Activated CD8-positive, alpha-beta memory T cell treated with anti-CD3 and anti-CD28 coated beads for 4 hours (primary cell): ENCODE results near the gene SLC47A2.
A peak's percentile ranks its signal among the peaks of the same experiment; 100 is the strongest.

Experiments
- DNase-seq, 2 donors: peaks; one replicate each; pipeline ENCODE4 v3.0.0-alpha.2; 2020; ENCODE audit warnings: low read depth in 2 of 2

SLC47A2 gene

DNA sequence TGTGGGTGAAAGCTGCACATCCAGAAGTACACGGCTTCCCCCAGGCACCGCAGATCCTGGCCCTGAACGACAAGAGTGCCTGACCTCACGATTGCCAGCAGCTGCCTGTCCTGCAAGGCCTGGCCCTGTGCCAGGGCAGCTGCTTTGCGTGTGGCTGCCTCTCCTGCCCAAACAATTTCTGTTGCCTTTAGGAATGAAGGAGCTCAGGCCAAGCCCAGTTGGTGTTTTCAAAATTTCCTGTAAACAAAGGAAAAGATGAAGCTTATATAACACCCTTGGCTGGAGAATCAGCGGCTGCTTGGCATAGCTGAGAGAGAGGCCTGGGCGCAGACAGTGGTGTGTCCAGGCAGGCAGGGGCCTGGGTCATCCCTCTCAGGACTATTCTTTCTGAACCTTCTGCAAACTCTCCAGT lies 11.7 kb upstream of the SLC47A2 start:
- DNase-seq: no peak

DNA sequence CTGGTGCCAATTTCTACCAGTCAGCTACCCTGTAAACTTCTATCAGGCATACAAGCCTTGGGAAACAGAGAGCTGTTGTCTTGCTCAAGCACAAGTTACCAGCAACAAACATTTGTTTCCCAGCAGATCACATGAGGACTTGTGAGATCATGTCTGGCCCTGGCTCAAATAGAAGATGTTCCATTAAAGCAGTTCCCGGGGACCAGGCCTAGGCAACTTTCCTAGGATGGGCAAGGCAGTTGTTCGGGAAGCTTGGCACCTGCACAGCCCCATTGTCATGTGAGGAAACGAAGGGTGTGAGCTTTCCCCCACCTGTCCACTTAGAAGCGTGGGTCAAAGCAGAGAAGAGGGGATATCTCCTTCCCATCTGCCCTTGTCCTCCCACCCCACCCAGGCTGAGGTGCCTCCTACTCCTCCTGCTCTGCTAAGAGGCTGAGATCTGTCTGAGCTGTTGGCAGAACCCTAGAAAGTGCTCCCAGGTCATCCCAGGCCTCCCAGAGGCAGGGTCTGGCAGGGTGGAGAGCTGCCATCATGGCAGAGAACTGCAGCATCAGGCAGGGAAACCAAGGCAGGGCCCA lies 11.2 kb upstream of the SLC47A2 start:
- DNase-seq: no peak

DNA sequence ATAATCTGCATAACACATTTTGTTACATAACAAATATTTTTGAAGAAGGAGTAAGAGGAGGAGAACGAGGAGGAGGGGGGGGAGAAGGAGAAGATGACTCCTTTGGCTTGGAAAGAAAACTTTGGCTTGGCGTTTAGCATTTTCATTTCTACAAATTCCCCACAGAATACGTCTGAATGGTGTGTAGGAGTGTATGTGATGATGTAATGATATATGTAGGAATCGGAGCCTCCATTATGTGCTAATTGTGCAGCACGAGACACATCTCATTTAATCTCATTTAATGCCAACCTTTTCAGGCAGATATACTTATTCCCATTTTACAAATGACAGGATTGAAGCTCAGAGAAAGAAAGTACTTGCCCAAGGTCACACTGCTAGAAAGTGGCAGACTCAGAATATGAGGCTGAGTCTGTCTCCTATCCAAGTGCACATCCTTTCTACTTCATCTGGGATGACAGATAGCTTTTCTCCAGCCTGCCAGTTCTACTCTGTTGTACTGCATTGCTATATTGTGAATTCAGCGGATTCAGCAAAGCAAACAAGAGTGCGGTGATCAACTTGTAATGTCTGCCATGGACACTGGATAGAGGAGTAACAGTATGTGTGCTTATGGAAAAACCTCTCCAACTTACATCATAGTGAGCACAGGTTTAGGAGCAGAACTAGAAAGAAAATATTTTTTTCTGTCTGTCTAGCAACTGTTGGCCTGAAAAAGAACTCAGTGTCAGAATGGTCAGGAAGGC lies 10.4 kb upstream of the SLC47A2 start:
- DNase-seq: no peak

DNA sequence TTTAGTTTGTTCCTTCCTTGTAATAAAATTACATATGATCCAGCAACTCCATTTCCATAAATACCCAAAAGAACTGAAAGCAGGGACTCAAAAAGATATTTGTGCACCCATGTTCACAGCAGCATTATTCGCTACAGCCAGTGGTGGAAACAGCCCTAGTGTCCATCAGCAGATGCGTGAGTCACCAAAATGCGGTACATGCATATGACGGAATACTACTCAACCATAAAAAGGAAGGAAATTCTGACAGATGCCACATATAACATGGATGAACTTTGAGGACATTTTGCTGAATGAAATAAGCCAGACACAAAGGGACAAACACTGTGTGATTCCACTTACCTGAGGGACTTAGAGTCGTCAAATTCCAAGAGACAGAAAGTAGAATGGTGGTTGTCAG lies 9.1 kb upstream of the SLC47A2 start:
- no peak for DNase-seq

DNA sequence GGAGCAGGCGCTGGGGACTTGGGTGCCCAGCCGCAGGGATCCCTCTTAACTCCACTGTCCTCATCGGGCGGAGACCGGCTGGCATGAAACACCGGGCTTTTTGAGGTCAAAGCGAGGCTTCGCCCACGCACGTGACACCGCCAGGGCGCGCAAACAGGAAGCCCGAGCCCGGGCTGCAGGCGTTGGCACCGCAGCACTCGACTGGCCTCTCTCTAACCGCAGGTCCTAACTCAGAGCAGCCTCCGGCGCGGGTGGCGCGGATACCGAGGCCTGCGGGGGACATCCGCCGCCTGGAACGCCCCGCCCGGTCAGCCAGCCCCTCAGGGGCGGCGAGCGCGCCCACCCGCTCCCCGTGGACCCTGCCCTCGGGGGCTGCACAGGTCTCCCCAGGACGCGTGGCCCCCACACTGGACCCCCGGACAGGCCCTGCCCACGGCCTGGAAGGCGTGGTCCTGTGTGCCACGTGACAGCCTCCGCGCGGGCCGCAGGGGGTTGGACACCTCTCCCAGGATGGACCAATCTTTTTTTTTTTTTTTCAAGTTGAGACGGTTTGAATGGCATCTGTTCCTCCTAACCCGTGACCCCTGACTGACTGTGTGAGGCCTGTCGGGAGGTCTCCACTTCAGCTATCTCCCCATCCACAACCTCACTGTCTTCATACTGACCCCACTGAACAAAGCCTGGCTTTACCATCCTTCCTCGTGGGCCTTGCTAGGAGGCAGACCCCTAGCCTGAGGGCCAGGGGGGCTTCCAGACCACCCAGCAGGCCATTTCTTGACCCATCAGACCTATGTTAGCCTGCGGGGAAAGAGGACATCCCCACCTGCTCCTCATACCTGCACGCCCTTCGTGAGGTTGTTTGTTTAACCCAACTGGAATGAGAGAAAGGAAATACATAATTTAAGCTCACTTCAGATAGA lies 8.4 kb upstream of the SLC47A2 start:
- DNase-seq: peak; percentile 12 to 18

DNA sequence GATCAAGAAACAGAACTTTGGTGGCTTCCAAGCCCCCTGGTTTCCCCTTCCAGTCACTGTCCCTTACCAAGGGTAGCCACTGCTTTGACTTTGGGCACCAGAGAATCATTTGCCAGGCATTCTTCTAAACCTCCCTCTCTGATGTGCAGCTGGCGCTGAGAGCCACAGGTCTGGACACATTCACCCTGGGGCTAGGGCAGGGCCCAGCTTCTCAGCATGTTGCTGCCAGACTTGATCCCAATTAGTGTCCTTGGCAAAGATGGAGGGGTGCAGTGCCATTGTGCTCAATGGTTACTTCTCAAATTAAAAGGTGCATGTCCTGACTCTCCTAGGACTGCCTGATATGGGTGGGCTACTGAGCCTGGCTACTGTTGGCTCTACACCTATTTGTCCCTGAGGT lies 7.6 kb upstream of the SLC47A2 start:
- no peak for DNase-seq

DNA sequence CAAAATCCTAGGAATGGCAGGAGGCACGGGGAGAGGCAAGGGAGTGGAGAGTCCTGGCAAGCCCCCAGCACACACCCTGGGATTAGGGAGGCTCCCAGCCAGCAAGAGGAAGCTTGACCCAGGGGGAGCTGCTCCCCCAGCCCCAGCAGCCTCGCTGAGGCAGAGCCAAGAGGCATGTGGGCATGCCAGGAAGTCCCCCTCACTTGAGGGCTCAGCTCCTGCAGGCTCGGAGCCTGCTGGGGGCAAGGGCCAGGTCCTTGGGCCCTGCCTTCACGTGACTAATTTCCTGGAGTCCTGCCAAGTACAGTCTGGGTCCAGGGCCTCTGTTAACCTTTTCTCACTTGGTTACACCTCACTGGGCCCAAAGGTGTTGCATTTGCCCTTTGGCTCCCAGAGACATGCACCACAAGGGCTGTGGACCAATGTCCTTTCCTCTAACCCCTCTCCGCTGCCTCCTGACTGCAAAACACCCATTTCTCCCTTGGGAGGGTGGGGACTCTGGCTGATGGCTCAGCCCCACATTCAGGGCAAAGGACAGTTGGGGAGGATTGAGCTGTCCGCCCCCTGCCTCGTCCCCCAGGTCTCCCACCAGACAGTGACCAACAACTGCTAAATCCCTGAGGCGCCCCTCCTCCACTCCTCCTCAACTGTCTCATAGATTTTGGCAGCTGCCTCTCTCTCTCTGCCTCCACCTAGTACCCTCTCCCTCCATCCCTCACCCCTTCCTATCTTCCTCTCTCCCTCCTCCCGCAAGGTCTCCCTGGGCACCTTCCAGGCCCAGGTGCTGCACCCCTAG lies 4.4 kb upstream of the SLC47A2 start:
- no peak for DNase-seq

DNA sequence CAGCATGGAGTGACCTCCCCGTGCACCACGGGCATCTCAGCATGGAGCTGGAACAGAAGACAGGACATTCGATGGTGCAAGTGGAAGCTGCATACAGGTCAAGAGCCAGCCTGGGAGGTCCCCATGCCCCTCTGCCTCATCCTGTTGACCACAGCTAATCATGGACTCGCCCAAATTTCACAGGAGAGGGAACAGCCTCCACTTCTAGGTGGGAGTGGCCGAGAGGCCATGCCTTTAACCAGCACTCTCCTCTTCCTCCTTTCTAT lies 3.8 kb upstream of the SLC47A2 start:
- DNase-seq: no peak

DNA sequence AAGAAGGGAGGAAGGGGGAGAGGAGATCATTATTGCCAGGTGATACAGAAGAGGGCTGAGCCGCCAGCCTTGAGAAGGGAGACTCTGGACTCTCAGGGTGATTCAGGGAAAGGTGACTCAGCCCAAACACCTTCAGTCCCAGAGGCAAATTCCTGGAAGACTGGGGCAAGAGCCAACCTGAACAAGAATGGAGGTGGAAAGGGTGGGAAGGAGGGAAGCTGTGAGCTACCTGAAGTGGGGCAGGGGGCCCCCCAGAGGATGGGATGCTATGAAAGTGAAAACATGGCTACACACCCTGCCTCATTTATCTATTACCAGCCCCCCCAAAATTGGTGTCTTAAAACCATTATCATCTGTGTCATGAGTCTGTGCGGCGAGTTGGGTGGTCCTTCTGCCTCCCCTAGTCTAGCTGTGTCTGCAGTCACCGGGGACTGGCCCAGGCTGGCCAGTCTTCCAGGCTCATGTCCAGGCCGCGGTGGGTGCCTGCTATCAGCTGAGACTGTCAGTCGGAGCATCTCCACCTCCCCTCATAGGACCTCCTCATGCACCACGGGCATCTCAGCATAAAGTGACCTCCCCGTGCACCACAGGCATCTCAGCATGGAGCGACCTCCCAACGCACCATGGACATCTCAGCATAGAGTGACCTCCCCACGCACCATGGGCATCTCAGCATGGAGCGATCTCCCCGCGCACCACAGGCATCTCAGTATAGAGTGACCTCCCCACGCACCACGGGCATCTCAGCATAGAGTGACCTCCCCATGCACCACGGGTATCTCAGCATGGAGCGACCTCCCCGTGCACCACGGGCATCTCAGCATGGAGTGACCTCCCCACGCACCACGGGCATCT lies 3.2 kb upstream of the SLC47A2 start:
- no peak for DNase-seq

DNA sequence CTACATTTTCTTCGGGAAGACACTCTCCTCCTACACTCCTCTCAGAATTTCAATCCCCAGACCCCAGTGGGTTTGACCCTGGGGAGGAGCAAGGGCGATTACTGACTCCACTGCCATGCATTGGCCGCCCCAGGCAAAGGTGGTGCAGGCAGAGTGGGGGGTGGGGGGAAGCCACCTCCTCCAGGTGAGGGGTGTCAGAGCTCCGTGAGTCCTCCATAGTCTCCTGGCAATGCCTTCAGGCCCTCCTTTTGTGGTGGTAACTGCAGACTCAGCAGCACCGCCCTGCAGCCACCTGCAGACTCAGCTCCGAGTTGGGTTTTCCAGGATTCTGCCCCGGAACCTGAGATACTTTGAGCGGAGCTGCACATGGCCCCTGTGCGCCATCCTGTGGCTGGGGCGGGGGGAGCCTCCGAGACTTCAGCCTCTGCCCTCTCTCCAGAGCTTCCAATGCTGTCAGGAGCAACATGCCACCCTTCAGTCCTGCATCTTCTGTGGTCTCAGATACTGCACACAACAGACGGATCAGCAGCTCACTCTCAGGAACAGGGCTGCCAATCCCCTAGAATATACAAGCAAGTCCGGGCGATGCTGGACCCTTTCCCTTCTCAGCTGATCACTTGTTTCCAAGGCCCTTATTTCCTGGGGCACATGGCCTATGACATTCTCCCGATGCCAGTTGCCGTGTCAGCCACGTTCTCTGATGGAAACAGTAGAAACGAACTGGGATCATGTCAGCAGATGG lies 2.4 kb upstream of the SLC47A2 start:
- DNase-seq: no peak

DNA sequence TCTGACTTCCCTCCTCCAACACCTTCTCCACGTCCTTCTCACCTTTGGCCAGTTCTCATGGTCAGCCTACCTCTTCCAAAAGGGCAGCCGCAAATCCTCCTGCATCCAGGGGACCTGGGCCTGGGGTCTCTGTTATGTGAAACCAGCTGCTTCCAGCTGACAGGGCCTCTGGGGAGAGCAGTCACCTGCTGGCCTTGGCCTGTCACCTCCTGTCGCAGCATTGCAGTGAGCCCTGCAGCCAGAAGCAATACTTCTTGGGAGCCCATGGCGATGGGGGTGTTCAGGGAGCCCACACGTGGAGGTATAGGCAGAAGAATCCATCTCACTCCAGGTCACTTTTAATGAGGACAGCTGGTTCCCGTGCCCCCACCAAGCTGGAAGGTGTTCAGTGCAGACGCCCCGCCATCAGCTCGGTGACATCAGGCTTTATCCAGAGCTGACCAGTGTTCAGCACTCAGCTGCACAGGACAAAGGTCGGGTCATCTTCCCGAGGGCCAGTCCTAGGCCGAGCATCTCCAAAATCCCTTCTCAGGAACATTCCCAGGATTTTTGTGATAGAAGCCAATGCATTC lies 1.7 kb upstream of the SLC47A2 start:
- DNase-seq: no peak

DNA sequence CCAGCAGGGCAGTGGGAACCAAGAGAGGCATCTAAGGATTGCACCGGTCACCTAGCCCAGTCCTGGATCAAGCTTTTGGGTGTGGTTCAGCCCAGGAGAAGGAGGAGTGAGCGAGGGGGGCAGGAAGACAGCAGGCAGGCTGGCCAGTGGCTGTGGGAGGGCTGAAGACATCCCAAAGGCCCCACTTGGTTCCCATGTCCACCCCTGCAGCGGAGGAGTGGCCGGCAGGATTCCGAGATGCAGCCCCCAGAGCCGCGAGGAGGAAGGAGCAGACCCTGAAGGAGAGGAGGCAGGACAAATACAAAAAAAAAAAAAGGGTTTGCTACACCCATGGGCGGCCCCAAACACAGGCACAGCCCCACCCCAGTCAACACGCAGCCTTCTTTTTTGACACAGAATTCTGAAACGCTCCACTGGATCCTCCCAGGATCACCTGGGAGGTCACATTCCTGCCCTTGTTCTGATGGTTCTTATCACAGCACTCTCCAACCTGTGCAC lies 1.1 kb upstream of the SLC47A2 start:
- no peak for DNase-seq

DNA sequence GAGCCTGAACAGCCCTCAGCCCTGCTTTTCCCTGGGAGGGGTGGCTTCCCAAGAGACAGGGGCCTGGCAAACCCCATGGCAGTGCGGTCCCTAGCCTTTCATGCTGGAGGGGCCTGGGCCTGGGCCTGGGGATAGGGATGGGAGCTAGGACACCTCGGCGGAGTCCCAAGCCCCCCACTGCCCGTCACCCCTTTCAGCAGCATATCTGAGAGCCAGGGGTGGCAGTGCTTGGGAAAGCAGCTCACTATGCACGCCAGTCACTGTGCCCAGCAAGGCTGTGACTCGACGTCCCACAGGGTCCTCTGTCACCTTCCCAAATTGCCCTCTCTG lies 612 bp upstream of the SLC47A2 start:
- no peak for DNase-seq

DNA sequence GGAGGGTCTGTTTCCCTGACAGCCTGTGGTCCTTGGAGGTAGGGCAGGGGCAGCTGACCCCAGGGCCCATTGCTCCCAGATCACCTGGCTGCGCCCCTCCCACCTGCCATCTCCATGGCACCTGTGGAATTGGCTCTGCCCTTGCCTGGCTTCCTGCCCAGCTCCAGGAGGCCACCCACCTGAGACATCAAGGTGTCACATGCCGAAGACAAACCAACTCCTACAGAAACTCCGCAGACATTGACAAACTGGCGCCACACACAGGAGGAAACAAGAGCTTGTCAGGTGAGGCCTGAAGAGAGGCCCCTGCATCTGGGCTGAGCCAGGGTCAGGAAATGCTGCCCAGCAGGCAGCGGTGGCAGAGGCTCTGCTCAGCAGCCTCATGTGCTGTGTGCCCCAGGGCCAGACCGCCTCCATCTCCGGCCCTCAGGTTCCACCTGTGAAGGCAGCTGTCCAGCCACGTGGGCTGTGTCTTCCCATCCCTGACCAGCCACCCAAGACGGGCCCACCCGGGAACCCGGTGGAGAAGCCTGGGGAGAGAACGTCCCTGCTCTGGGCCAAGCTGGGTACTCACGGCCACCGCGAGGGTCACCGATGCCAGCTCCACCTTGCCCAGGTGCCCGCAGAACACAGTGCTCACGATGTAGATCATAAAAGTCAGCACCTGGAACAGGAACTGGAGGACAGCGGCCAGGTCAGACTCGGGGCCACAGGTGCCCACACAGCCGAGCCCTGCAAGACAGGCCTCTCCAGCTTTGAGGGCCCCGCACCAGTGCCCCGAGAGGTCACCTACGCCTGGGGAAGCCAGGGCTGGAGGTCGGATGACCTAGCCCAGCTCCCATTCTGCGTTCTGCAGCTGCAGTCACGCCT lies 1.6 kb downstream of the SLC47A2 start:
- DNase-seq: no peak

DNA sequence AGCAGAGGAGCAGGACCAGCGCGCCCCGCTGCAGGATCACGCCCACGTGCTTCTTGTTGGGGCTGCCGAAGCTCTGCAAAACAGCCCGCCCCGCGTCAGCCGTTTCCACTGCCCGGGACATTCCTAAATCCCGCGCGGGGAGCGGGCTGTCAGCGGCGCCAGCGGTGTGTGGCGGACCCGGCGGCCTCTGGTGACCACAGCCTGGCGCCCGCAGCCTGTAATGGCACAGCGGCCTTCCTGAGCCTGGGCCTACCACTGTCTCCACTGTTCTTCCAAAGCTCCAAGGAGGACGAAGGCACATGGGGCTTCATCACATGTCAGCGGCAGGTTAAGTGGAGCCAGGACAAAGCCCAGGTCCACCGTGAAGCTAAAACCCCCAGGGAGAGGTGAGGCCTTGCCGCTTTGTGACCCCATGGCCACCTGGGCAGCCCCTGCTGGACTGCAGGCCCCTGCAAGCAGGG lies 2.5 kb downstream of the SLC47A2 start:
- no peak for DNase-seq

DNA sequence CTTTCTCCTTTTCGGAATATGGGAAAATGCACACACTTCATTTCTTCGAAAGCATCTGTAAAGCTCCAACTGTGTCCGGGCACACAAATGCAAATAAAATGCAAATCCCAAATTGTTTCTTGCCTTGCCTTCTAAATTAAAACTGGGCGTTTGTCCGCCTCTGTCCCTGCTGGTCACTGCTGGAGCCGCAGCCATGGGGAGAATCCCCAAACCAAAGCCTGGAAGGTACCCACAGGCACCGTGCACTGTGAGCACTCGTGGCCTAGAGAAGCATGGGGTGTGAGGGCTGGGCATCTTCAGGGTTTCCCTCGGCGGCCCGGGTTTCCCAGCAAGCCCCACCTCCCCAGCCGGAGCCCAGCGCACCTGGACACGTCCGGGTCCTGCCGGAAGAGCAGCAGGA lies 2.9 kb downstream of the SLC47A2 start:
- DNase-seq: no peak

DNA sequence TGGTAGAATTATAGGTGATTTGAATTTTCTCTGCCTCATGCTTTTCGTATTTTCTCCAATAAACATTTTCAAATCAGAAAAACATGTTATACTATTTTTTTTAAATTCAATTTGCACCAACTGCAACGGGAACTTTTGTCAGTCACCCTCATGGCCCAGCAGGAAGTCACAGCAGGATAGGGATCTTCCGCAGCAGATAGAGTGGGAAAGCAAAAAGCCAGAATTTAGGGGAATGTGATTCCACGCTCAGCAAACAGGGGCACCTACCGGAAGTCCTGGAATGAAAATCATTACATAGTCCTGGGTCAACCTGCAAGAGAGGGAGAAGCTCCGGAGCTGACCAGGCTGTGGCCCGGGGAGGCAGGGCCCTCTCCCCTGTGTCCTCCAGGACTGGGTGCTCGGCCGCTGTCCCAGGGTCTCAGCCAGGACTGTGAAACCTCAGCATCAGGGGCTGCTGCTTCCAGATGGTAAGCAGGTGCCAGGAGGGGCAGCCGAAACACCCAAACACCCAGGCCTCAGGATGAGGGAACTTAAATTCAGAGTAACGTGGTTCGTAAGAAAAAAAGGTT lies 3.9 kb downstream of the SLC47A2 start:
- DNase-seq: no peak

DNA sequence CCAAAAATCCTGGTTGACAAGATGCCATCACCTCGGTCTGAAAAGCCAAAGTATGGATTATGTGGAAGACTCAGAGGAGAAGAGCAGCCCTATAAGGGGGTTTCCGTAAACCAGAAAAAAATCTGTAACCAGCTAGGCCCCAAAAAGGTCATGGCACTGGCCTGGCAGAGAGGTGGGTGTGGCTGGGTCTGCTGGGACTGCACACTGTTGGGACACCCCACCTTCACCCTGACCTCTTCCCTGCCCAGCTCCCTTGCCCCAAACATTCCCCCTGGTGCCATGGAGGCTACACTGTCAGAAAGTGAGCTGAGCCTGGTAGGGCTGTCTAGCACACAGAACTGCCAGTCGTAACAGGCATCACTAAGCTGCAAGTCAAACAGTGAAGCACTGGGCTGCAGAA lies 6.5 kb downstream of the SLC47A2 start:
- no peak for DNase-seq
